ENCODE data around the gene ANXA5.
"Not testable (repeated sequence)": the region's sequence is repeated elsewhere in the genome, so short reads cannot be mapped to it uniquely, and the experiment has no call there.

Gene ANXA5

GRCh38 chr4:121696581-121697461, at the start of gene ANXA5:
Gene ANXA5 (minus strand): TSS chr4:121696980. CDS start chr4:121696589, 391 bp downstream.
- peak; percentile 66 for DNase-seq (ENCODE audit: low spot score)

GRCh38 chr4:121742794-121743193, 46.0 kb upstream of the ANXA5 start:
- no peak for DNase-seq (ENCODE audit: low spot score)

GRCh38 chr4:121741751-121742150, 45.0 kb upstream of the ANXA5 start:
- no peak for DNase-seq (ENCODE audit: low spot score)

- DNase-seq (ENCODE audit: low spot score) = no peak
Measured at GRCh38 chr4:121740796-121741409, 44.1 kb upstream of the ANXA5 start.

GRCh38 chr4:121739575-121739974, 42.8 kb upstream of the ANXA5 start:
- DNase-seq (ENCODE audit: low spot score) = no peak

- no peak for DNase-seq (ENCODE audit: low spot score)
Measured at GRCh38 chr4:121738780-121739535, 42.2 kb upstream of the ANXA5 start.

- no peak for DNase-seq (ENCODE audit: low spot score)
Measured at GRCh38 chr4:121737846-121738554, 41.2 kb upstream of the ANXA5 start.

- DNase-seq (ENCODE audit: low spot score) = peak; percentile 36
Measured at GRCh38 chr4:121736735-121737351, 40.1 kb upstream of the ANXA5 start.

- DNase-seq (ENCODE audit: low spot score) = no peak
Measured at GRCh38 chr4:121734571-121734970, 37.8 kb upstream of the ANXA5 start.

GRCh38 chr4:121733942-121734341, 37.2 kb upstream of the ANXA5 start:
- DNase-seq (ENCODE audit: low spot score) = no peak

- DNase-seq (ENCODE audit: low spot score) = not testable (repeated sequence)
Measured at GRCh38 chr4:121729753-121730152, 33.0 kb upstream of the ANXA5 start.

- no peak for DNase-seq (ENCODE audit: low spot score)
Measured at GRCh38 chr4:121728798-121729226, 32.0 kb upstream of the ANXA5 start.

- no peak for DNase-seq (ENCODE audit: low spot score)
Measured at GRCh38 chr4:121728066-121728465, 31.3 kb upstream of the ANXA5 start.

GRCh38 chr4:121726642-121727268, 30.0 kb upstream of the ANXA5 start:
- peak; percentile 44 for DNase-seq (ENCODE audit: low spot score)

- DNase-seq (ENCODE audit: low spot score) = no peak
Measured at GRCh38 chr4:121724671-121725070, 27.9 kb upstream of the ANXA5 start.

- DNase-seq (ENCODE audit: low spot score) = no peak
Measured at GRCh38 chr4:121721700-121722099, 24.9 kb upstream of the ANXA5 start.

- DNase-seq (ENCODE audit: low spot score) = no peak
Measured at GRCh38 chr4:121720109-121720508, 23.3 kb upstream of the ANXA5 start.

- no peak for DNase-seq (ENCODE audit: low spot score)
Measured at GRCh38 chr4:121717680-121718237, 21.0 kb upstream of the ANXA5 start.

GRCh38 chr4:121714548-121714947, 17.8 kb upstream of the ANXA5 start:
- DNase-seq (ENCODE audit: low spot score) = no peak

- DNase-seq (ENCODE audit: low spot score) = no peak
Measured at GRCh38 chr4:121712783-121713182, 16.0 kb upstream of the ANXA5 start.

All from hematopoietic multipotent progenitor cell treated with erythropoietin and hydrocortisone succinate and interleukin-3 and kit ligand, for 15 days (in vitro differentiated cells).